Tibial artery (tissue), 4 donors: ENCODE data around the gene LFNG.

Experiments used
- DNase-seq, 2 donors: peaks; one replicate each; pipeline ENCODE4 v3.0.0-alpha.2; 2019
- H3K27ac ChIP-seq, 2 donors: fragments of 200-600 bp; sonication (generic) in 1 of 2; 1 replicate in 1 of 2; 2 replicates in 1 of 2; pipeline ENCODE4 v1.5.1; 2018 to 2019; ENCODE audit warnings: mild to moderate bottlenecking in 1 of 2
- H3K27me3 ChIP-seq, 2 donors: fragments of 200-600 bp; sonication (generic) in 1 of 2; one replicate each; pipeline versions ENCODE4 v1.5.1 to v1.6.0; 2016 to 2019
- H3K36me3 ChIP-seq, 3 donors: fragments of 200-600 bp; sonication (generic) in 2 of 3; one replicate each; pipeline ENCODE4 v1.5.1; 2016 to 2019; ENCODE audit warnings: mild to moderate bottlenecking in 2 of 3
- H3K4me1 ChIP-seq, 4 donors: fragments of 200-600 bp; sonication (generic) in 2 of 4; 1 replicate in 3 of 4; 2 replicates in 1 of 4; pipeline ENCODE4 v1.5.1; 2016 to 2019
- H3K4me3 ChIP-seq, 2 donors: fragments of 200-600 bp; sonication (generic) in 1 of 2; 1 replicate in 1 of 2; 2 replicates in 1 of 2; pipeline ENCODE4 v1.5.1; 2018 to 2019; ENCODE audit warnings: mild to moderate bottlenecking in 2 of 2
- H3K9me3 ChIP-seq, 3 donors: fragments of 200-600 bp; sonication (generic) in 1 of 3; one replicate each; pipeline ENCODE4 v1.5.1; 2016 to 2019
- intact Hi-C: fragments of 100-400 bp; cut with DNase I; formaldehyde crosslinking; loops from one replicate; pipeline ENCODE4 v1.15.0; 2023; ENCODE audit warnings: low total_unique reads
- TF ChIP-seq, protein P1 (sequence below), 2 experiments: fragments of 200-600 bp in 1 of 2; fragments of 450-650 bp in 1 of 2; IDR thresholded peaks; one replicate each; pipeline ENCODE4 v1.5.1; 2017 to 2019; ENCODE audit warnings: antibody characterized with exemption in 2 of 2, mild to moderate bottlenecking in 1 of 2, moderate library complexity in 1 of 2

The LFNG gene

GRCh38 chr7:2473496-2474180, 45.9 kb upstream of the LFNG start:
- TF ChIP-seq, protein P1, sequence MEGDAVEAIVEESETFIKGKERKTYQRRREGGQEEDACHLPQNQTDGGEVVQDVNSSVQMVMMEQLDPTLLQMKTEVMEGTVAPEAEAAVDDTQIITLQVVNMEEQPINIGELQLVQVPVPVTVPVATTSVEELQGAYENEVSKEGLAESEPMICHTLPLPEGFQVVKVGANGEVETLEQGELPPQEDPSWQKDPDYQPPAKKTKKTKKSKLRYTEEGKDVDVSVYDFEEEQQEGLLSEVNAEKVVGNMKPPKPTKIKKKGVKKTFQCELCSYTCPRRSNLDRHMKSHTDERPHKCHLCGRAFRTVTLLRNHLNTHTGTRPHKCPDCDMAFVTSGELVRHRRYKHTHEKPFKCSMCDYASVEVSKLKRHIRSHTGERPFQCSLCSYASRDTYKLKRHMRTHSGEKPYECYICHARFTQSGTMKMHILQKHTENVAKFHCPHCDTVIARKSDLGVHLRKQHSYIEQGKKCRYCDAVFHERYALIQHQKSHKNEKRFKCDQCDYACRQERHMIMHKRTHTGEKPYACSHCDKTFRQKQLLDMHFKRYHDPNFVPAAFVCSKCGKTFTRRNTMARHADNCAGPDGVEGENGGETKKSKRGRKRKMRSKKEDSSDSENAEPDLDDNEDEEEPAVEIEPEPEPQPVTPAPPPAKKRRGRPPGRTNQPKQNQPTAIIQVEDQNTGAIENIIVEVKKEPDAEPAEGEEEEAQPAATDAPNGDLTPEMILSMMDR (IDR thresholded peaks at IDR 0.05) = no peak
- H3K4me3 ChIP-seq = no peak overlapping the region
- no peaks in the 10 kb centered on the region for H3K9me3 ChIP-seq
- H3K4me1 ChIP-seq = peaks cover 8 to 18% (median 15%) of the 10 kb centered on the region in 4 donors
- DNase-seq = no peak
- H3K36me3 ChIP-seq = no peaks in the 10 kb centered on the region
- intact Hi-C loops = no loop called here
- H3K27me3 ChIP-seq = peaks cover 0 to 65% of the 10 kb centered on the region in 2 donors
- no peak overlapping the region for H3K27ac ChIP-seq

DNA sequence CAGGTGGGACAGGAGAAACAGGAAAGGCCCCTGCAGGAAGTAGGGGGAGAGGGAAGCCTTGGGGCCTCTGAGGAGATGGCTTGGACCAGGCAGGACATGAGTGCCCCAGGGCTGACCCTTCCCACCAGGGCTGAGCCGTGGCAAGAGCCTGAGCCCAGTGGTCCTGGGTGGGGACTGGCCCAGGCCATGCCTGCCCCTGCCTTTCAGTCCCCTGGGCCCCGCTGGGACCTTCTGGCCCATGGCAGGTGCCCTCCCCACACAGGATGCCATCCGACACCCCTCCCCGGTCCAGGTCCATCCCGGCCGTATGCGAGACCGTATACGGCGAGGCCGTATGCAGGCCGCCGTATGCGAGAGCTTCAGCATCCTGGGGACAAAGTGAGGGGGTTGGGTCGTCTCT, 45.4 kb upstream of the LFNG start:
- Histone ChIP-seq H3K27me3 (peaks cover 0 to 63% of the 10 kb centered on the region in 2 donors), H3K27ac (no peak overlapping the region), H3K4me3 (no peak overlapping the region), H3K4me1 (peaks cover 9 to 21% (median 19%) of the 10 kb centered on the region in 4 donors), H3K9me3 (no peaks in the 10 kb centered on the region), H3K36me3 (no peaks in the 10 kb centered on the region)
- no peak for DNase-seq
- TF ChIP-seq, protein P1 (IDR thresholded peaks at IDR 0.05) = no peak
- intact Hi-C loops = no loop called here

GRCh38 chr7:2474813-2475677, 44.5 kb upstream of the LFNG start:
- H3K27ac ChIP-seq = no peak overlapping the region
- TF ChIP-seq, protein P1 (IDR thresholded peaks at IDR 0.05) = no peak
- no peaks in the 10 kb centered on the region for H3K36me3 ChIP-seq
- peaks cover 0 to 68% of the 10 kb centered on the region in 2 donors for H3K27me3 ChIP-seq
- intact Hi-C loops = no loop called here
- H3K4me3 ChIP-seq = no peak overlapping the region
- no peaks in the 10 kb centered on the region for H3K9me3 ChIP-seq
- H3K4me1 ChIP-seq = peaks cover 9 to 25% (median 20%) of the 10 kb centered on the region in 4 donors
- DNase-seq = no peak

- no peak overlapping the region for H3K4me3 ChIP-seq
- DNase-seq = no peak
- H3K27ac ChIP-seq = no peak overlapping the region
- H3K27me3 ChIP-seq = peaks cover 0 to 66% of the 10 kb centered on the region in 2 donors
- peaks cover 9 to 29% (median 20%) of the 10 kb centered on the region in 4 donors for H3K4me1 ChIP-seq
- H3K9me3 ChIP-seq = no peaks in the 10 kb centered on the region
- intact Hi-C loops = no loop called here
- TF ChIP-seq, protein P1 (IDR thresholded peaks at IDR 0.05) = no peak
- no peaks in the 10 kb centered on the region for H3K36me3 ChIP-seq
Observed at GRCh38 chr7:2475678-2476015, 43.9 kb upstream of the LFNG start.

- peaks cover 9 to 29% (median 20%) of the 10 kb centered on the region in 4 donors for H3K4me1 ChIP-seq
- H3K9me3 ChIP-seq = no peaks in the 10 kb centered on the region
- intact Hi-C loops = no loop called here
- H3K36me3 ChIP-seq = no peaks in the 10 kb centered on the region
- TF ChIP-seq, protein P1 (IDR thresholded peaks at IDR 0.05) = no peak
- no peak within 1 kb of the TSS for H3K27ac ChIP-seq
- H3K27me3 ChIP-seq = peaks cover 0 to 63% of the 10 kb centered on the region in 2 donors
- no peak for DNase-seq
- H3K4me3 ChIP-seq = no peak within 1 kb of the TSS
Observed at GRCh38 chr7:2476298-2476697, 43.3 kb upstream of the LFNG start, which contains the start of gene GRIFIN. Gene GRIFIN, minus strand, starts transcription at chr7:2476398. Its CDS starts 15 bp downstream, at chr7:2476383.
